Neural cell (in vitro differentiated cells): Measurements from ENCODE around the gene NFX1.
"Not testable (repeated sequence)": the region's sequence is repeated elsewhere in the genome, so short reads cannot be mapped to it uniquely, and the experiment has no call there.

ENCODE experiments used
- EZH2 ChIP-seq: fragments of 200-600, 300-800 bp; shearing (Covaris generic), sonication (generic); IDR thresholded peaks from 2 replicates; pipeline ENCODE4 v1.6.1; 2014; ENCODE audit warnings: antibody characterized with exemption, low read length, borderline replicate concordance, mild to moderate bottlenecking; ENCODE audit not compliant: insufficient read depth, poor library complexity, severe bottlenecking
- POLR2AphosphoS5 ChIP-seq: IDR thresholded peaks from 2 replicates; pipeline ENCODE4 v1.6.1; 2012
- TAF1 ChIP-seq: IDR thresholded peaks from 2 replicates; pipeline ENCODE4 v1.6.1; 2012; ENCODE audit warnings: low read depth
- TF ChIP-seq, protein P1 (sequence below): fragments of 450-650 bp; IDR thresholded peaks from 2 replicates; pipeline ENCODE4 v1.5.1; 2014; ENCODE audit warnings: antibody characterized with exemption, mild to moderate bottlenecking, moderate library complexity; ENCODE audit not compliant: poor library complexity, severe bottlenecking

DNA sequence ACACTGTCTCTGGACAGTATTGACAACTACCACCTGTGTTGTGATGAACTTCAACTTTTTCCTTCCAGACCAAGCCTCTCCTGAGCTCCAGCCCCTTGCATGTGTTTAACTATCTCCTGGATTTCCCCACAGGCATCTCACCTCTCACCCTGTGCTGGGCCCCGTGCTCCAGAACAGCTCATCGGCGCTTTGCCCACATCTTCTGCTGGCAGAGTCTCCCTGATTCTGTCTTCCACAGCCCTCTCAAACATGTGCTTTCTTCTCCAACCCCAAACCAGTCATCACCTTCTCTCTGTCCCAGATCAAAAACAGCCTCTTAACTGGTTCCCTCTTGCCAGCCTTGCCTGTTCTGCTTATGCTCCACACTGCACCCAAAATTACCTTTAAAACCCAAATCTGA, 103.7 kb downstream of the NFX1 start:
- TF ChIP-seq EZH2, POLR2AphosphoS5, TAF1: not testable (repeated sequence)
- TF ChIP-seq, protein P1, sequence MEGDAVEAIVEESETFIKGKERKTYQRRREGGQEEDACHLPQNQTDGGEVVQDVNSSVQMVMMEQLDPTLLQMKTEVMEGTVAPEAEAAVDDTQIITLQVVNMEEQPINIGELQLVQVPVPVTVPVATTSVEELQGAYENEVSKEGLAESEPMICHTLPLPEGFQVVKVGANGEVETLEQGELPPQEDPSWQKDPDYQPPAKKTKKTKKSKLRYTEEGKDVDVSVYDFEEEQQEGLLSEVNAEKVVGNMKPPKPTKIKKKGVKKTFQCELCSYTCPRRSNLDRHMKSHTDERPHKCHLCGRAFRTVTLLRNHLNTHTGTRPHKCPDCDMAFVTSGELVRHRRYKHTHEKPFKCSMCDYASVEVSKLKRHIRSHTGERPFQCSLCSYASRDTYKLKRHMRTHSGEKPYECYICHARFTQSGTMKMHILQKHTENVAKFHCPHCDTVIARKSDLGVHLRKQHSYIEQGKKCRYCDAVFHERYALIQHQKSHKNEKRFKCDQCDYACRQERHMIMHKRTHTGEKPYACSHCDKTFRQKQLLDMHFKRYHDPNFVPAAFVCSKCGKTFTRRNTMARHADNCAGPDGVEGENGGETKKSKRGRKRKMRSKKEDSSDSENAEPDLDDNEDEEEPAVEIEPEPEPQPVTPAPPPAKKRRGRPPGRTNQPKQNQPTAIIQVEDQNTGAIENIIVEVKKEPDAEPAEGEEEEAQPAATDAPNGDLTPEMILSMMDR = not testable (repeated sequence)
